Smooth muscle cell (in vitro differentiated cells): ENCODE results near the gene VPS18. TPM values are rescaled to one million over a fixed set of nuclear protein-coding genes. Genes with fewer than 3 reads are reported as not detected.

Source experiments
- DNase-seq: peaks from one replicate; lab custom pipeline; 2025; ENCODE audit not compliant: unreplicated experiment; lab: John Stamatoyannopoulos, UW
- H2AFZ ChIP-seq: fragments of 200-600 bp; sonication (generic); 2 replicates; pipeline ENCODE4 v1.6.0; 2016; ENCODE audit warnings: antibody characterized with exemption, low read depth, mild to moderate bottlenecking
- H3F3A ChIP-seq: fragments of 200-600 bp; sonication (generic); 2 replicates; pipeline ENCODE4 v1.6.0; 2017; ENCODE audit warnings: antibody characterized with exemption, low read depth
- H3K27ac ChIP-seq: fragments of 200-600 bp; sonication (generic); 2 replicates; pipeline ENCODE4 v1.5.1; 2016; ENCODE audit warnings: low read depth, mild to moderate bottlenecking
- H3K27me3 ChIP-seq: fragments of 200-600 bp; sonication (generic); 2 replicates; pipeline ENCODE4 v1.6.1; 2016; ENCODE audit warnings: low read depth, mild to moderate bottlenecking
- H3K36me3 ChIP-seq: fragments of 200-600 bp; sonication (generic); 2 replicates; pipeline ENCODE4 v1.5.1; 2016; ENCODE audit warnings: low read depth
- H3K4me1 ChIP-seq: fragments of 200-600 bp; sonication (generic); 2 replicates; pipeline ENCODE4 v1.5.1; 2016; ENCODE audit warnings: low read depth
- H3K4me2 ChIP-seq: fragments of 200-600 bp; sonication (generic); 2 replicates; pipeline ENCODE4 v1.6.0; 2016; ENCODE audit warnings: mild to moderate bottlenecking
- H3K4me3 ChIP-seq: fragments of 200-600 bp; sonication (generic); 2 replicates; pipeline ENCODE4 v1.5.1; 2016; ENCODE audit warnings: mild to moderate bottlenecking
- H3K79me2 ChIP-seq: fragments of 200-600 bp; sonication (generic); 2 replicates; pipeline ENCODE4 v1.6.0; 2016; ENCODE audit warnings: low read depth, mild to moderate bottlenecking
- H3K9ac ChIP-seq: fragments of 200-600 bp; sonication (generic); 2 replicates; pipeline ENCODE4 v1.6.0; 2016; ENCODE audit warnings: low read depth
- H3K9me3 ChIP-seq: fragments of 200-600 bp; sonication (generic); replicated peaks from 2 replicates; pipeline ENCODE4 v1.5.1; 2016; ENCODE audit warnings: low read depth
- H4K20me1 ChIP-seq: fragments of 200-600 bp; sonication (generic); 2 replicates; pipeline ENCODE4 v1.6.0; 2016; ENCODE audit warnings: low read depth
- CTCF ChIP-seq: fragments of 200-600 bp; sonication (generic); IDR thresholded peaks from 2 replicates; pipeline ENCODE4 v1.5.1; 2017; ENCODE audit warnings: borderline replicate concordance, mild to moderate bottlenecking, antibody characterized with exemption; ENCODE audit not compliant: insufficient read depth, poor library complexity, severe bottlenecking
- WGBS: methylation state at CpG from one replicate; pipeline ENCODE4 v1.1.7; 2016; ENCODE audit warnings: low lambda C conversion rate; 5-methylcytosine and 5-hydroxymethylcytosine counted together
- polyA plus RNA-seq: library from polyadenylated mRNA; unstranded; fragments of >200 nt; fragmentation: Nextera tagmentation; extraction: Ambion mirVana; gene quantifications from 2 replicates; pipeline ENCODE4 v1.2.1, GENCODE V29; 2016
- total RNA-seq: library from RNA; depleted of rRNA; stranded (reverse); fragments of >200 nt; gene quantifications from 2 replicates; pipeline ENCODE4 v1.2.3, GENCODE V29; 2014

VPS18 gene
- total and polyA plus RNA-seq, 2 experiments from 2014 or later = 14.2 to 17.2 TPM

- DNase-seq = peak; percentile 21
- Histone ChIP-seq H3K9me3 (no peaks in the 10 kb centered on the region), H3K4me2 (peak overlapping the region; percentile 93), H3K27ac (no peak overlapping the region), H4K20me1 (peaks cover 8% of the 10 kb centered on the region), H3K36me3 (no peaks in the 10 kb centered on the region), H3K27me3 (peaks cover 91% of the 10 kb centered on the region), H3K4me1 (peaks cover 50% of the 10 kb centered on the region), H3K4me3 (peak overlapping the region; percentile 44), H3K79me2 (no peaks in the 10 kb centered on the region), H2AFZ (peak overlapping the region; percentile 30), H3K9ac (no peak overlapping the region), H3F3A (no peaks in the 10 kb centered on the region)
- 1% methylated on average over 54 of the region's 61 CpGs for whole genome bisulfite sequencing
- TF ChIP-seq CTCF = no peak
Observed at GRCh38 chr15:40925863-40926658, 31.8 kb downstream of the VPS18 start.

DNA sequence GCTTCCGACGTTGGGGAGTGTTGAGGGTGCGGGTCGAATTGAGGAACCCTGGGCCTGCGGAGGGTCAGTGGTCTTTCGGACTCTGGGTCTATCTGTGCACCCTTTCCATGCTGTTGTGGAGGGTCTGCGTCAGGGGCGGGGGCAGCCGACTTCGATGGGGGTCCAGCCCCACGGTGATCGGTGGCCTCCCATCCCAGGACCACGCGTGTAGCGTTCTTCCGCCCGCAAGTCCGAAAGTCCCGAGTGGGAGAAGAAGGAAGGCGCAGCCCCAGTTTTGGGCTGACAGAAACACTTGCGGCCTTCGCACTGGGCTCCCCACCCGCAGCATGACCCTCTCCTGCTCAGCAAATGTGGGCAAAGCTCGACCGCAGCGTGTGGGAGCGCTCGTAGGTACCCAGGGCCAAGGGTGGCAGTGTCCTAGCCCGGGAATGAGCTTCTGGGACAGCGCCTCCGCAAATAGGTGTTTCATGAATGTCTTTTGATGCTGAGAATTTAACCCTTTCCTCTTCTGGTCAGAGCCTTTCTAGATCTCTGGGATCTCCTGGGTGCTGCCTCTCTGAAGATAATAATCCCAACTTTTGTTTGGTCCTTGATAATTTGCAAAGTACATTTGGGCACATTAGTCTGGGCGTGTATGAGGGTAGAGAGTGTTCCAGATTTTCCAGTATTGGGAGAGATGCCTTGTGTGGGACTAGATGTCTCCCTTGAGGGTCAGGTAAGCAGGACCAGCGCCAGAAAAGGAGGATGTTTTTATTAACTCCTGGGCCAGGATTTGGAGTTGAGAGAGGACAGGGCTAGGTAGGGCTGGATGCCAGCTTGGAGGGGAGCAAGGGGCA, 32.6 kb downstream of the VPS18 start:
- Histone ChIP-seq H3K4me3 (no peak overlapping the region), H3K79me2 (no peaks in the 10 kb centered on the region), H3K36me3 (no peaks in the 10 kb centered on the region), H3F3A (no peaks in the 10 kb centered on the region), H3K27ac (no peak overlapping the region), H3K4me2 (peak overlapping the region; percentile 93), H3K9me3 (no peaks in the 10 kb centered on the region), H3K9ac (no peak overlapping the region), H3K27me3 (peaks cover 95% of the 10 kb centered on the region), H2AFZ (no peak overlapping the region), H3K4me1 (peaks cover 50% of the 10 kb centered on the region), H4K20me1 (peaks cover 8% of the 10 kb centered on the region)
- TF ChIP-seq CTCF = no peak
- no peak for DNase-seq
- 14% methylated on average over 32 of the region's 33 CpGs for WGBS

DNA sequence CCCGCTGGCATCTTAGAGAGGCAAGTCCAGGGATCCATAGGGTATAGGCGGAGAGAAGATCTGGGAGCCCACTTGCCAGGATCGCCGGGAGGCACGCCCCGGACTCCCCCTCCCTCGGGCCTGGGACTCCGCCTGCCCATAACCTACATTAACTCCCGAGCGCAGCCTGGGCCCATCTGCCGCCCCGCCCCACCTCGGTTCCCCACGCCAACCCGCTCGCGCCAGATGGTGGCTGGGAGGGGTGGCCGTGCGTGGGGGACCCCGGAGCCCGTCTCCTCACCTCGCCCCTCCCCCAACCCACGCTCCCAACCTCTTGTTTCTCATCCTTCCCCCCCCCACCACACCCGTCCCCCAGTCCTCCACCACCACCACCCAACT, 33.2 kb downstream of the VPS18 start:
- no peak for DNase-seq
- H3K9ac ChIP-seq = no peak overlapping the region
- peaks cover 50% of the 10 kb centered on the region for H3K4me1 ChIP-seq
- H3K27me3 ChIP-seq = peaks cover 98% of the 10 kb centered on the region
- H3K4me3 ChIP-seq = peak overlapping the region; percentile 52
- no peak overlapping the region for H3K27ac ChIP-seq
- TF ChIP-seq CTCF = no peak
- H3F3A ChIP-seq = no peaks in the 10 kb centered on the region
- H3K36me3 ChIP-seq = no peaks in the 10 kb centered on the region
- H2AFZ ChIP-seq = no peak overlapping the region
- H3K79me2 ChIP-seq = no peaks in the 10 kb centered on the region
- peak overlapping the region; percentile 90 for H3K4me2 ChIP-seq
- no peaks in the 10 kb centered on the region for H3K9me3 ChIP-seq
- peaks cover 8% of the 10 kb centered on the region for H4K20me1 ChIP-seq
- WGBS = 7% methylated on average over 6 of the region's 24 CpGs
